HEK293 (cell line): ENCODE results near the gene PAX2.

Experiments used
- CTCF ChIA-PET: fragments of 350-600 bp; formaldehyde crosslinking; extraction: SDS; loops from one replicate; lab custom pipeline; 2021; ENCODE audit warnings: antibody characterized with exemption; lab: Yijun Ruan, JAX
- POLR2A ChIA-PET: fragments of 300-600 bp; formaldehyde crosslinking; extraction: SDS; loops from one replicate; lab custom pipeline; 2020; ENCODE audit warnings: antibody characterized with exemption, inconsistent platforms; lab: Yijun Ruan, JAX
- H3K27ac ChIP-seq: fragments of 200-500 bp; sonication (Bioruptor generic); 2 replicates; pipeline ENCODE4 v1.5.1; 2014; ENCODE audit warnings: low read depth, low read length, control low read depth, inconsistent platforms; ENCODE audit errors: extremely low read depth
- H3K36me3 ChIP-seq, 2 experiments: fragments of 200-500 bp in 1 of 2; sonication (Bioruptor generic) in 1 of 2; 1 replicate in 1 of 2; 2 replicates in 1 of 2; pipeline ENCODE4 v1.5.1; 2014 to 2017; ENCODE audit warnings: inconsistent platforms in 2 of 2, low read length in 2 of 2; ENCODE audit not compliant: control insufficient read depth in 2 of 2, insufficient read depth in 1 of 2
- H3K4me1 ChIP-seq: fragments of 200-500 bp; sonication (Bioruptor generic); 2 replicates; pipeline ENCODE4 v1.5.1; 2014; ENCODE audit warnings: mild to moderate bottlenecking, low read length, inconsistent platforms; ENCODE audit not compliant: control insufficient read depth, insufficient read depth
- H3K4me3 ChIP-seq: 2 replicates; pipeline ENCODE4 v1.5.1; 2011; ENCODE audit warnings: low read depth, mild to moderate bottlenecking, control low read depth, low read length, moderate library complexity
- H3K9me3 ChIP-seq: fragments of 200-500 bp; sonication (Bioruptor generic); 2 replicates; pipeline ENCODE4 v1.5.1; 2014; ENCODE audit warnings: low read depth, low read length, inconsistent platforms; ENCODE audit not compliant: control insufficient read depth, insufficient read depth
- BCL11A ChIP-seq: fragments of 450-650 bp; formaldehyde crosslinking; IDR thresholded peaks from 2 replicates; pipeline ENCODE4 v1.5.1; 2016; ENCODE audit warnings: low read depth, missing biosample characterization, missing genetic modification characterization
- GLI2 ChIP-seq: fragments of 450-650 bp; formaldehyde crosslinking; IDR thresholded peaks from 2 replicates; pipeline ENCODE4; 2017; ENCODE audit warnings: missing biosample characterization, missing genetic modification characterization, low read depth, borderline replicate concordance
- MZF1 ChIP-seq: fragments of 450-650 bp; formaldehyde crosslinking; IDR thresholded peaks from 2 replicates; pipeline ENCODE4 v1.5.1; 2017; ENCODE audit warnings: missing biosample characterization, missing genetic modification characterization, borderline replicate concordance
- OSR2 ChIP-seq: fragments of 450-650 bp; formaldehyde crosslinking; IDR thresholded peaks from 2 replicates; pipeline ENCODE4 v1.5.1; 2016; ENCODE audit warnings: missing biosample characterization, missing genetic modification characterization
- SCRT2 ChIP-seq: fragments of 450-650 bp; formaldehyde crosslinking; IDR thresholded peaks from 2 replicates; pipeline ENCODE4 v1.5.1; 2016; ENCODE audit warnings: missing biosample characterization, missing genetic modification characterization
- SETDB1 ChIP-seq: IDR thresholded peaks from one replicate; pipeline ENCODE4 v1.6.1; 2017; ENCODE audit warnings: mild to moderate bottlenecking, low read length, moderate library complexity, mixed read lengths; ENCODE audit not compliant: insufficient read length
- ZBTB17 ChIP-seq: fragments of 450-650 bp; formaldehyde crosslinking; IDR thresholded peaks from 2 replicates; pipeline ENCODE4 v1.5.1; 2016; ENCODE audit warnings: missing biosample characterization, missing genetic modification characterization
- ZNF133 ChIP-seq: fragments of 450-650 bp; formaldehyde crosslinking; IDR thresholded peaks from 2 replicates; pipeline ENCODE4 v1.5.1; 2016; ENCODE audit warnings: missing biosample characterization, missing genetic modification characterization
- ZNF184 ChIP-seq: fragments of 450-650 bp; IDR thresholded peaks from 2 replicates; pipeline ENCODE4 v1.5.1; 2018; ENCODE audit warnings: missing biosample characterization, mild to moderate bottlenecking, missing genetic modification characterization
- ZNF426 ChIP-seq: fragments of 450-650 bp; formaldehyde crosslinking; IDR thresholded peaks from 2 replicates; pipeline ENCODE4 v1.5.1; 2017; ENCODE audit warnings: missing biosample characterization, missing genetic modification characterization, mild to moderate bottlenecking, inconsistent platforms, moderate library complexity
- ZNF510 ChIP-seq: fragments of 450-650 bp; formaldehyde crosslinking; IDR thresholded peaks from 2 replicates; pipeline ENCODE4 v1.5.1; 2018; ENCODE audit warnings: mild to moderate bottlenecking, missing genetic modification characterization, missing biosample characterization; ENCODE audit not compliant: insufficient replicate concordance
- ZNF768 ChIP-seq: fragments of 450-650 bp; formaldehyde crosslinking; IDR thresholded peaks from 2 replicates; pipeline ENCODE4 v1.5.1; 2018; ENCODE audit warnings: missing biosample characterization, mild to moderate bottlenecking, missing genetic modification characterization
- TF ChIP-seq, protein P1 (sequence below): fragments of 450-650 bp; formaldehyde crosslinking; IDR thresholded peaks from 2 replicates; pipeline ENCODE4 v1.5.1; 2016; ENCODE audit warnings: missing biosample characterization, missing genetic modification characterization
- TF ChIP-seq, protein P2 (sequence below): fragments of 450-650 bp; formaldehyde crosslinking; IDR thresholded peaks from 2 replicates; pipeline ENCODE4 v1.5.1; 2016; ENCODE audit warnings: missing biosample characterization, missing genetic modification characterization

PAX2 gene

GRCh38 chr10:100810091-100810834 is 64.9 kb downstream of the PAX2 start:
- no peaks in the 10 kb centered on the region for H3K4me1 ChIP-seq
- ChIA-PET POLR2A (no interaction called here), CTCF (interaction anchor here (1.6 kb wide), 1 partner anchor 69 kb away, joined by 4 read pairs; no protein-coding TSS in a partner anchor)
- no peak overlapping the region for H3K4me3 ChIP-seq
- H3K9me3 ChIP-seq, result no peaks in the 10 kb centered on the region
- no peak overlapping the region for H3K27ac ChIP-seq
- H3K36me3 ChIP-seq, result peaks cover 0 to 6% of the 10 kb centered on the region in 2 experiments; a peak in 1 of 3 replicates
- TF ChIP-seq, protein P1, sequence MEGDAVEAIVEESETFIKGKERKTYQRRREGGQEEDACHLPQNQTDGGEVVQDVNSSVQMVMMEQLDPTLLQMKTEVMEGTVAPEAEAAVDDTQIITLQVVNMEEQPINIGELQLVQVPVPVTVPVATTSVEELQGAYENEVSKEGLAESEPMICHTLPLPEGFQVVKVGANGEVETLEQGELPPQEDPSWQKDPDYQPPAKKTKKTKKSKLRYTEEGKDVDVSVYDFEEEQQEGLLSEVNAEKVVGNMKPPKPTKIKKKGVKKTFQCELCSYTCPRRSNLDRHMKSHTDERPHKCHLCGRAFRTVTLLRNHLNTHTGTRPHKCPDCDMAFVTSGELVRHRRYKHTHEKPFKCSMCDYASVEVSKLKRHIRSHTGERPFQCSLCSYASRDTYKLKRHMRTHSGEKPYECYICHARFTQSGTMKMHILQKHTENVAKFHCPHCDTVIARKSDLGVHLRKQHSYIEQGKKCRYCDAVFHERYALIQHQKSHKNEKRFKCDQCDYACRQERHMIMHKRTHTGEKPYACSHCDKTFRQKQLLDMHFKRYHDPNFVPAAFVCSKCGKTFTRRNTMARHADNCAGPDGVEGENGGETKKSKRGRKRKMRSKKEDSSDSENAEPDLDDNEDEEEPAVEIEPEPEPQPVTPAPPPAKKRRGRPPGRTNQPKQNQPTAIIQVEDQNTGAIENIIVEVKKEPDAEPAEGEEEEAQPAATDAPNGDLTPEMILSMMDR (tag by site-specific recombination), result no peak
- TF ChIP-seq SCRT2 (tag by site-specific recombination), result no peak
- TF ChIP-seq, protein P2, sequence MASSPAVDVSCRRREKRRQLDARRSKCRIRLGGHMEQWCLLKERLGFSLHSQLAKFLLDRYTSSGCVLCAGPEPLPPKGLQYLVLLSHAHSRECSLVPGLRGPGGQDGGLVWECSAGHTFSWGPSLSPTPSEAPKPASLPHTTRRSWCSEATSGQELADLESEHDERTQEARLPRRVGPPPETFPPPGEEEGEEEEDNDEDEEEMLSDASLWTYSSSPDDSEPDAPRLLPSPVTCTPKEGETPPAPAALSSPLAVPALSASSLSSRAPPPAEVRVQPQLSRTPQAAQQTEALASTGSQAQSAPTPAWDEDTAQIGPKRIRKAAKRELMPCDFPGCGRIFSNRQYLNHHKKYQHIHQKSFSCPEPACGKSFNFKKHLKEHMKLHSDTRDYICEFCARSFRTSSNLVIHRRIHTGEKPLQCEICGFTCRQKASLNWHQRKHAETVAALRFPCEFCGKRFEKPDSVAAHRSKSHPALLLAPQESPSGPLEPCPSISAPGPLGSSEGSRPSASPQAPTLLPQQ, result no peak
- TF ChIP-seq ZNF426 (tag by site-specific recombination), result no peak

DNA sequence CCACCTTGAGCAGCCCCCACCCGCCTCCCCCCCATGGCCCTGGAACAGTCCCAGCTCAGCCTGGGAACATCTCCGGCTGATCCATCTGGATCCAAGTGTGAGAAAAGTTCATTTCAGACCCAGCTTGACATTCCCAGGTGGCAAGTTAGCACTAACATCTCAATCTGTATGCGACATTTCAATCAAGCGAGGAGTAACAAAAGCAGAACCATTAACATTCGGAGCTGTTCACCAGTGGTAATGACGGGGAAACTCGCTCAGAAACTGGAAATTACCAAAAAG is 65.4 kb downstream of the PAX2 start:
- Histone ChIP-seq H3K4me3 (no peak overlapping the region), H3K27ac (no peak overlapping the region), H3K4me1 (no peaks in the 10 kb centered on the region), H3K36me3 (peaks cover 0 to 6% of the 10 kb centered on the region in 2 experiments; a peak in 1 of 3 replicates), H3K9me3 (no peaks in the 10 kb centered on the region)
- CTCF ChIA-PET, result interaction anchor here (1.6 kb wide), 2 partner anchors 67 to 70 kb away, joined by 4 read pairs; no protein-coding TSS in a partner anchor
- POLR2A ChIA-PET, result no interaction called here
- TF ChIP-seq BCL11A (tag by site-specific recombination), result no peak

- no peaks in the 10 kb centered on the region for H3K4me1 ChIP-seq
- CTCF ChIA-PET, result interaction anchor here (0.8 to 1.6 kb wide), 3 partner anchors 10 to 70 kb away, joined by 4 to 5 read pairs (median 4); no protein-coding TSS in a partner anchor
- POLR2A ChIA-PET, result no interaction called here
- TF ChIP-seq GLI2 (tag by site-specific recombination), result no peak
- TF ChIP-seq ZNF184 (tag by site-specific recombination), result no peak
- TF ChIP-seq MZF1, result no peak
- TF ChIP-seq OSR2, result no peak
- no peak for TF ChIP-seq ZNF768 (tag by site-specific recombination)
- TF ChIP-seq SETDB1, result no peak
- TF ChIP-seq ZNF510 (tag by site-specific recombination), result no peak
- no peak for TF ChIP-seq ZBTB17 (tag by site-specific recombination)
- no peak for TF ChIP-seq ZNF426 (tag by site-specific recombination)
- TF ChIP-seq ZNF133 (tag by site-specific recombination), result no peak
- H3K4me3 ChIP-seq, result no peak overlapping the region
- peaks cover 0 to 6% of the 10 kb centered on the region in 2 experiments; a peak in 1 of 3 replicates for H3K36me3 ChIP-seq
- H3K27ac ChIP-seq, result no peak overlapping the region
- H3K9me3 ChIP-seq, result no peaks in the 10 kb centered on the region
Observed at GRCh38 chr10:100811261-100811660, 65.9 kb downstream of the PAX2 start.
